ENCODE measurements around the gene PNPLA8.

PNPLA8 gene

DNA sequence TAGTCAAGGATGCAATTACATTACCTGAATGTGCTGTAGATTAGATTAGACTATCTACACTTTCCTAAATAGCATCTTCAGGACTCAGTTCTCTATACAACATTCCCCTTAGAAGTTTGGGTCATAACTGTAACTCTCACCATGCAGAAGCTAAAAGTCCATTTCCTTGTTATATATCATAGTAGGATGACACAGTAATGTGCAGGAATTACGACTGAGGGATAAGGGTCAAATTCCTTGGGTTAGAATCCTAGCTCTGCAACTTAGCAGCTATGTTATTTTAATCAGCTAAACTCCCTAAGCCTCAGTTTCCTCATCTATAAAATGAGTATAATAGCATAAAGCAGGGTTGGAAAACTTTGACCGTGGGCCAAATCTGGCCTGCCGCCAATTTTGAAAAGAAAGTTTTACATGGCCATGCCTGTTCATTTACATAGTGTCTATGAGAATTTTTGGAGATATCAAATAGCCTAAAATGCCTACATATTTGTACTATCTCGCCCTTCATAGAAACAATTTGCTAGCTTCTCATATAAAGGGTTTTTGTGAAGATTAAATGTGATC is 84.5 kb downstream of the PNPLA8 start:
- H3K4me3 ChIP-seq (ENCODE audit: low read depth, low read length), result no peak overlapping the region
- TF ChIP-seq, protein P1, sequence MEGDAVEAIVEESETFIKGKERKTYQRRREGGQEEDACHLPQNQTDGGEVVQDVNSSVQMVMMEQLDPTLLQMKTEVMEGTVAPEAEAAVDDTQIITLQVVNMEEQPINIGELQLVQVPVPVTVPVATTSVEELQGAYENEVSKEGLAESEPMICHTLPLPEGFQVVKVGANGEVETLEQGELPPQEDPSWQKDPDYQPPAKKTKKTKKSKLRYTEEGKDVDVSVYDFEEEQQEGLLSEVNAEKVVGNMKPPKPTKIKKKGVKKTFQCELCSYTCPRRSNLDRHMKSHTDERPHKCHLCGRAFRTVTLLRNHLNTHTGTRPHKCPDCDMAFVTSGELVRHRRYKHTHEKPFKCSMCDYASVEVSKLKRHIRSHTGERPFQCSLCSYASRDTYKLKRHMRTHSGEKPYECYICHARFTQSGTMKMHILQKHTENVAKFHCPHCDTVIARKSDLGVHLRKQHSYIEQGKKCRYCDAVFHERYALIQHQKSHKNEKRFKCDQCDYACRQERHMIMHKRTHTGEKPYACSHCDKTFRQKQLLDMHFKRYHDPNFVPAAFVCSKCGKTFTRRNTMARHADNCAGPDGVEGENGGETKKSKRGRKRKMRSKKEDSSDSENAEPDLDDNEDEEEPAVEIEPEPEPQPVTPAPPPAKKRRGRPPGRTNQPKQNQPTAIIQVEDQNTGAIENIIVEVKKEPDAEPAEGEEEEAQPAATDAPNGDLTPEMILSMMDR (IDR thresholded peaks at IDR 0.05; ENCODE audit: borderline replicate concordance, insufficient read depth, low read depth, low read length), result no peak

- no peak overlapping the region for H3K4me3 ChIP-seq (ENCODE audit: low read depth, low read length)
These were observed 85.3 kb downstream of the PNPLA8 start for GRCh38 chr7:108440613-108441012.

DNA sequence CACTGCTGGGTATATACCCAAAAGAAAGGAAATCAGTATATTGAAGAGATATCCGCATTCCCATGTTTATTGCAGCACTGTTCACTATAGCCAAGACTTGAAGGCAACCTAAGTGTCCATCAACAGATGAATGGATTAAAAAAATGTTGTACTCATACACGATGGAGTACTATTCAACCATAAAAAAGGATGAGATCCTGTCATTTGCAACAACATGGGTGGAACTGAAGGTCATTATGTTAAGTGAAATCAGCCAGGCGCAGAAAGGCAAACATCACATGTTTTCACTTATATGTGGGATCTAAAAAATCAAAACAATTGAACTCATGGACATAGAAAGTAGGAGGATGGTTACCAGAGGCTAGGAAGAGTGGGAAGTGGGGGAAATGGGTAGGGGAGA is 89.0 kb downstream of the PNPLA8 start:
- H3K4me3 ChIP-seq (ENCODE audit: low read depth, low read length), result no peak overlapping the region
- TF ChIP-seq, protein P1 (IDR thresholded peaks at IDR 0.05; ENCODE audit: borderline replicate concordance, insufficient read depth, low read depth, low read length), result no peak

More at GRCh38 chr7:108440613-108441012, 85.3 kb downstream of the PNPLA8 start:
- TF ChIP-seq, protein P1 (IDR thresholded peaks at IDR 0.05; ENCODE audit: borderline replicate concordance, insufficient read depth, low read depth, low read length), result no peak

DNA sequence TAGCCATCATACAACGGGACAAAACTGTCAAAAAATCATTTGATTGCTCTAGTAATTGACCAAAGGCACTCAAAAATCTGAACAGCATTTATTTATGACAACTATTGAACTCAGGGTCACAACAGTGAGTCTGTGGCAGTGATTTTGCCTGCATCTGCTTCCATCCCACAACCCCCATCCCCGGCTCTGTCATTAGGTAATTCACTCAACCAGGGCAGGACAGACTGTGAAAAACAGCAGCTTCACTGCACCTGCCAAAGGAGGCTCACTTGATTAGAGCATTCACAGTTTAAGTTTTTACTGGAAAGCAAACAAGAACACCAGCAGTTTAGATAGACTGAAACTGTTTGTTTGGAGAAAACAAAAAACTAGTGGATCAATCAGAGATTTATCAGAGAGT is 91.9 kb downstream of the PNPLA8 start:
- no peak overlapping the region for H3K4me3 ChIP-seq (ENCODE audit: low read depth, low read length)
- TF ChIP-seq, protein P1 (IDR thresholded peaks at IDR 0.05; ENCODE audit: borderline replicate concordance, insufficient read depth, low read depth, low read length), result no peak

- H3K4me3 ChIP-seq (ENCODE audit: low read depth, low read length), result no peak overlapping the region
- TF ChIP-seq, protein P1 (IDR thresholded peaks at IDR 0.05; ENCODE audit: borderline replicate concordance, insufficient read depth, low read depth, low read length), result no peak
These were observed 94.8 kb downstream of the PNPLA8 start for GRCh38 chr7:108431099-108431498.

GRCh38 chr7:108430664-108431063 is 95.3 kb downstream of the PNPLA8 start:
- no peak overlapping the region for H3K4me3 ChIP-seq (ENCODE audit: low read depth, low read length)
- TF ChIP-seq, protein P1 (IDR thresholded peaks at IDR 0.05; ENCODE audit: borderline replicate concordance, insufficient read depth, low read depth, low read length), result no peak

- H3K4me3 ChIP-seq (ENCODE audit: low read depth, low read length), result no peak overlapping the region
- TF ChIP-seq, protein P1 (IDR thresholded peaks at IDR 0.05; ENCODE audit: borderline replicate concordance, insufficient read depth, low read depth, low read length), result no peak
These were observed 98.2 kb downstream of the PNPLA8 start for GRCh38 chr7:108427766-108428165.
